Measurements from ENCODE around the gene GNG10. TPM values are rescaled to one million over a fixed set of nuclear protein-coding genes. Genes with fewer than 3 reads are reported as not detected.

The GNG10 gene
- total and polyA plus RNA-seq, 9 of the 15 experiments (the other 6 are each of a cell fraction or from before 2014, with no cell fraction given): 13.1 to 37.8 (median 28.4) TPM

- TF ChIP-seq RERE (CRISPR knock-in tag; IDR thresholded peaks at IDR 0.05; ENCODE audit: borderline replicate concordance) (no peak), ZNF740 (CRISPR knock-in tag; IDR thresholded peaks at IDR 0.05) (0 out of 2 replicates have a peak, but pooled peaks have one; percentile 42), ZNF740 (tag; IDR thresholded peaks at IDR 0.05) (no peak), ZNF23 (CRISPR knock-in tag; IDR thresholded peaks at IDR 0.05) (no peak), CBX3 (IDR thresholded peaks at IDR 0.05; ENCODE audit: borderline replicate concordance in 1 of 2, low read length in 2 of 2) (no peak), ZNF324 (CRISPR knock-in tag; IDR thresholded peaks at IDR 0.05) (no peak), SRSF1 (IDR thresholded peaks at IDR 0.05; ENCODE audit: low read depth, low read length) (no peak), ZNF780A (CRISPR knock-in tag; IDR thresholded peaks at IDR 0.05) (no peak), HNRNPK (IDR thresholded peaks at IDR 0.05; ENCODE audit: low read depth, low read length, poor library complexity, severe bottlenecking) (no peak), NFIC (IDR thresholded peaks at IDR 0.05) (peak; percentile 58), RAD21 (CRISPR knock-in tag; conservative IDR thresholded peaks at IDR 0.05 in 1 of 2, IDR thresholded peaks at IDR 0.05 in 1 of 2) (no peak), PHB (CRISPR knock-in tag; IDR thresholded peaks at IDR 0.05) (no peak), TSC22D4 (tag; IDR thresholded peaks at IDR 0.05) (no peak), ESRRA (IDR thresholded peaks at IDR 0.05; ENCODE audit: borderline replicate concordance, low read depth) (0 out of 2 replicates have a peak, but pooled peaks have one; percentile 44), TBL1XR1 (IDR thresholded peaks at IDR 0.05; ENCODE audit: low read length in 2 of 2) (peak in 1 of 2 experiments; percentile 11; a peak in 1 of 4 replicates), ASH1L (IDR thresholded peaks at IDR 0.05; ENCODE audit: borderline replicate concordance, low read depth, partially characterized antibody) (no peak), CXXC5 (CRISPR knock-in tag; IDR thresholded peaks at IDR 0.05) (peak; percentile 84), ZZZ3 (IDR thresholded peaks at IDR 0.05) (no peak), THRA (IDR thresholded peaks at IDR 0.05) (no peak), KLF6 (CRISPR knock-in tag; IDR thresholded peaks at IDR 0.05; ENCODE audit: borderline replicate concordance) (no peak)
Measured at GRCh38 chr9:111631214-111631971, 30.0 kb upstream of the GNG10 start, which contains the start of gene DNAJC25 (continued).

All from K562 (cell line).